KOPT-K1 (cell line): ENCODE measurements around the gene CCSER1.
"Not testable (repeated sequence)": the region's sequence is repeated elsewhere in the genome, so short reads cannot be mapped to it uniquely, and the experiment has no call there.

Experiments
- H3K27ac ChIP-seq: fragments of 200-600 bp; sonication (generic); 2 replicates; pipeline ENCODE4 v1.5.1; 2016; ENCODE audit warnings: antibody characterized with exemption, mild to moderate bottlenecking, low read depth, low read length; ENCODE audit not compliant: poor library complexity, severe bottlenecking
- H3K36me3 ChIP-seq: fragments of 200-600 bp; sonication (generic); 2 replicates; pipeline ENCODE4 v1.5.1; 2017; ENCODE audit warnings: antibody characterized with exemption, mild to moderate bottlenecking, low read length, moderate library complexity; ENCODE audit not compliant: insufficient read depth
- H3K9me3 ChIP-seq: fragments of 200-600 bp; sonication (generic); 2 replicates; pipeline ENCODE4 v1.5.1; 2017; ENCODE audit warnings: antibody characterized with exemption, low read length, mild to moderate bottlenecking; ENCODE audit not compliant: insufficient read depth, poor library complexity, severe bottlenecking

CCSER1 gene

GRCh38 chr4:91326167-91326566 is 1199.0 kb downstream of the CCSER1 start:
- not testable (repeated sequence) for H3K27ac ChIP-seq, H3K36me3 ChIP-seq
- peaks cover 16% of the 10 kb centered on the region for H3K9me3 ChIP-seq

GRCh38 chr4:91330555-91331137 is 1203.5 kb downstream of the CCSER1 start:
- Histone ChIP-seq H3K9me3 (peaks cover 16% of the 10 kb centered on the region), H3K36me3 (no peaks in the 10 kb centered on the region), H3K27ac (no peak overlapping the region)

GRCh38 chr4:91340822-91341221 is 1213.6 kb downstream of the CCSER1 start:
- Histone ChIP-seq H3K9me3 (no peaks in the 10 kb centered on the region), H3K27ac (no peak overlapping the region), H3K36me3 (no peaks in the 10 kb centered on the region)

GRCh38 chr4:91345632-91346031 is 1218.4 kb downstream of the CCSER1 start:
- no peaks in the 10 kb centered on the region for H3K9me3 ChIP-seq
- H3K27ac ChIP-seq = no peak overlapping the region
- no peaks in the 10 kb centered on the region for H3K36me3 ChIP-seq

GRCh38 chr4:91356496-91356895 is 1229.3 kb downstream of the CCSER1 start:
- H3K9me3 ChIP-seq, H3K27ac ChIP-seq, H3K36me3 ChIP-seq: not testable (repeated sequence)

- H3K9me3 ChIP-seq, H3K27ac ChIP-seq, H3K36me3 ChIP-seq: not testable (repeated sequence)
These were observed 1230.8 kb downstream of the CCSER1 start for GRCh38 chr4:91358016-91358415.

- not testable (repeated sequence) for H3K36me3 ChIP-seq, H3K9me3 ChIP-seq, H3K27ac ChIP-seq
These were observed 1231.4 kb downstream of the CCSER1 start for GRCh38 chr4:91358621-91359020.

- H3K9me3 ChIP-seq = no peaks in the 10 kb centered on the region
- H3K36me3 ChIP-seq = no peaks in the 10 kb centered on the region
- no peak overlapping the region for H3K27ac ChIP-seq
These were observed 1232.1 kb downstream of the CCSER1 start for GRCh38 chr4:91359041-91360031.

- no peaks in the 10 kb centered on the region for H3K9me3 ChIP-seq
- H3K36me3 ChIP-seq = no peaks in the 10 kb centered on the region
- H3K27ac ChIP-seq = no peak overlapping the region
These were observed 1234.9 kb downstream of the CCSER1 start for GRCh38 chr4:91362125-91362524.

GRCh38 chr4:91366554-91366953 is 1239.4 kb downstream of the CCSER1 start:
- no peaks in the 10 kb centered on the region for H3K36me3 ChIP-seq
- no peaks in the 10 kb centered on the region for H3K9me3 ChIP-seq
- H3K27ac ChIP-seq = no peak overlapping the region

GRCh38 chr4:91369116-91369515 is 1241.9 kb downstream of the CCSER1 start:
- Histone ChIP-seq H3K9me3 (no peaks in the 10 kb centered on the region), H3K27ac (no peak overlapping the region), H3K36me3 (no peaks in the 10 kb centered on the region)

GRCh38 chr4:91373546-91373945 is 1246.4 kb downstream of the CCSER1 start:
- Histone ChIP-seq H3K27ac (no peak overlapping the region), H3K36me3 (no peaks in the 10 kb centered on the region), H3K9me3 (no peaks in the 10 kb centered on the region)

GRCh38 chr4:91405431-91405830 is 1278.2 kb downstream of the CCSER1 start:
- H3K9me3 ChIP-seq, H3K27ac ChIP-seq, H3K36me3 ChIP-seq: not testable (repeated sequence)

GRCh38 chr4:91422011-91422410 is 1294.8 kb downstream of the CCSER1 start:
- H3K9me3 ChIP-seq = no peaks in the 10 kb centered on the region
- H3K27ac ChIP-seq = no peak overlapping the region
- no peaks in the 10 kb centered on the region for H3K36me3 ChIP-seq

- H3K9me3 ChIP-seq = no peaks in the 10 kb centered on the region
- no peaks in the 10 kb centered on the region for H3K36me3 ChIP-seq
- H3K27ac ChIP-seq = no peak overlapping the region
These were observed 1299.5 kb downstream of the CCSER1 start for GRCh38 chr4:91426725-91427124.

GRCh38 chr4:91427171-91427570 is 1300.0 kb downstream of the CCSER1 start:
- no peak overlapping the region for H3K27ac ChIP-seq
- no peaks in the 10 kb centered on the region for H3K9me3 ChIP-seq
- H3K36me3 ChIP-seq = no peaks in the 10 kb centered on the region
